HEK293 (cell line): ENCODE data around the gene BTC.

Source experiments
- CTCF ChIA-PET: fragments of 350-600 bp; formaldehyde crosslinking; extraction: SDS; loops from one replicate; lab custom pipeline; 2021; ENCODE audit warnings: antibody characterized with exemption; lab: Yijun Ruan, JAX
- POLR2A ChIA-PET: fragments of 300-600 bp; formaldehyde crosslinking; extraction: SDS; loops from one replicate; lab custom pipeline; 2020; ENCODE audit warnings: antibody characterized with exemption, inconsistent platforms; lab: Yijun Ruan, JAX
- H3K27ac ChIP-seq: fragments of 200-500 bp; sonication (Bioruptor generic); 2 replicates; pipeline ENCODE4 v1.5.1; 2014; ENCODE audit warnings: low read depth, low read length, control low read depth, inconsistent platforms; ENCODE audit errors: extremely low read depth
- H3K36me3 ChIP-seq, 2 experiments: fragments of 200-500 bp in 1 of 2; sonication (Bioruptor generic) in 1 of 2; 1 replicate in 1 of 2; 2 replicates in 1 of 2; pipeline ENCODE4 v1.5.1; 2014 to 2017; ENCODE audit warnings: inconsistent platforms in 2 of 2, low read length in 2 of 2; ENCODE audit not compliant: control insufficient read depth in 2 of 2, insufficient read depth in 1 of 2
- H3K4me1 ChIP-seq: fragments of 200-500 bp; sonication (Bioruptor generic); 2 replicates; pipeline ENCODE4 v1.5.1; 2014; ENCODE audit warnings: mild to moderate bottlenecking, low read length, inconsistent platforms; ENCODE audit not compliant: control insufficient read depth, insufficient read depth
- H3K4me3 ChIP-seq: 2 replicates; pipeline ENCODE4 v1.5.1; 2011; ENCODE audit warnings: low read depth, mild to moderate bottlenecking, control low read depth, low read length, moderate library complexity
- H3K9me3 ChIP-seq: fragments of 200-500 bp; sonication (Bioruptor generic); 2 replicates; pipeline ENCODE4 v1.5.1; 2014; ENCODE audit warnings: low read depth, low read length, inconsistent platforms; ENCODE audit not compliant: control insufficient read depth, insufficient read depth
- FEZF1 ChIP-seq: fragments of 450-650 bp; formaldehyde crosslinking; IDR thresholded peaks from 2 replicates; pipeline ENCODE4 v1.5.1; 2016; ENCODE audit warnings: missing biosample characterization, missing genetic modification characterization
- GLI4 ChIP-seq: fragments of 450-650 bp; formaldehyde crosslinking; IDR thresholded peaks from 2 replicates; pipeline ENCODE4 v1.5.1; 2016; ENCODE audit warnings: missing biosample characterization, missing genetic modification characterization
- KLF16 ChIP-seq: fragments of 450-650 bp; formaldehyde crosslinking; IDR thresholded peaks from 2 replicates; pipeline ENCODE4 v1.5.1; 2017; ENCODE audit warnings: missing biosample characterization, missing genetic modification characterization
- KLF8 ChIP-seq: fragments of 450-650 bp; formaldehyde crosslinking; IDR thresholded peaks from 2 replicates; pipeline ENCODE4 v1.5.1; 2016; ENCODE audit warnings: missing biosample characterization, missing genetic modification characterization
- SETDB1 ChIP-seq: IDR thresholded peaks from one replicate; pipeline ENCODE4 v1.6.1; 2017; ENCODE audit warnings: mild to moderate bottlenecking, low read length, moderate library complexity, mixed read lengths; ENCODE audit not compliant: insufficient read length
- YY2 ChIP-seq: fragments of 450-650 bp; formaldehyde crosslinking; IDR thresholded peaks from 2 replicates; pipeline ENCODE4 v1.5.1; 2016; ENCODE audit warnings: missing biosample characterization, missing genetic modification characterization
- ZBTB44 ChIP-seq: fragments of 450-650 bp; IDR thresholded peaks from 2 replicates; pipeline ENCODE4 v1.5.1; 2018; ENCODE audit warnings: missing biosample characterization, mild to moderate bottlenecking, missing genetic modification characterization
- ZFP37 ChIP-seq: fragments of 450-650 bp; formaldehyde crosslinking; IDR thresholded peaks from 2 replicates; pipeline ENCODE4 v1.5.1; 2016; ENCODE audit warnings: missing biosample characterization, missing genetic modification characterization
- ZNF10 ChIP-seq: fragments of 450-650 bp; formaldehyde crosslinking; IDR thresholded peaks from 2 replicates; pipeline ENCODE4 v1.5.1; 2017; ENCODE audit warnings: missing biosample characterization, missing genetic modification characterization
- ZNF114 ChIP-seq: fragments of 450-650 bp; formaldehyde crosslinking; IDR thresholded peaks from 2 replicates; pipeline ENCODE4 v1.5.0; 2017; ENCODE audit warnings: missing biosample characterization, missing genetic modification characterization
- ZNF292 ChIP-seq: fragments of 450-650 bp; formaldehyde crosslinking; IDR thresholded peaks from 2 replicates; pipeline ENCODE4 v1.5.1; 2016; ENCODE audit warnings: low read depth, missing biosample characterization, missing genetic modification characterization, borderline replicate concordance
- ZNF302 ChIP-seq: fragments of 450-650 bp; formaldehyde crosslinking; IDR thresholded peaks from 2 replicates; pipeline ENCODE4 v1.5.1; 2016; ENCODE audit warnings: missing biosample characterization, missing genetic modification characterization, low read depth
- ZNF335 ChIP-seq: fragments of 450-650 bp; formaldehyde crosslinking; conservative IDR thresholded peaks from 2 replicates; pipeline ENCODE4 v1.5.1; 2016; ENCODE audit warnings: missing biosample characterization, missing genetic modification characterization
- ZNF558 ChIP-seq: fragments of 450-650 bp; formaldehyde crosslinking; IDR thresholded peaks from 2 replicates; pipeline ENCODE4 v1.5.1; 2016; ENCODE audit warnings: missing biosample characterization, missing genetic modification characterization
- ZNF654 ChIP-seq: fragments of 450-650 bp; formaldehyde crosslinking; IDR thresholded peaks from 2 replicates; pipeline ENCODE4 v1.5.1; 2016; ENCODE audit warnings: low read depth, missing biosample characterization, missing genetic modification characterization
- ZNF692 ChIP-seq: fragments of 450-650 bp; formaldehyde crosslinking; IDR thresholded peaks from 2 replicates; pipeline ENCODE4 v1.5.1; 2016; ENCODE audit warnings: missing biosample characterization, missing genetic modification characterization
- ZNF707 ChIP-seq: fragments of 450-650 bp; formaldehyde crosslinking; IDR thresholded peaks from 2 replicates; pipeline ENCODE4 v1.5.1; 2016; ENCODE audit warnings: missing biosample characterization, missing genetic modification characterization
- ZSCAN18 ChIP-seq: fragments of 450-650 bp; formaldehyde crosslinking; IDR thresholded peaks from 2 replicates; pipeline ENCODE4 v1.5.1; 2016; ENCODE audit warnings: missing biosample characterization, missing genetic modification characterization
- TF ChIP-seq, protein P1 (sequence below): fragments of 450-650 bp; formaldehyde crosslinking; IDR thresholded peaks from 2 replicates; pipeline ENCODE4 v1.5.1; 2016; ENCODE audit warnings: missing biosample characterization, missing genetic modification characterization, low read depth
- TF ChIP-seq, protein P2 (sequence below): fragments of 450-650 bp; formaldehyde crosslinking; IDR thresholded peaks from 2 replicates; pipeline ENCODE4 v1.5.1; 2016; ENCODE audit warnings: missing biosample characterization, missing genetic modification characterization

BTC gene

DNA sequence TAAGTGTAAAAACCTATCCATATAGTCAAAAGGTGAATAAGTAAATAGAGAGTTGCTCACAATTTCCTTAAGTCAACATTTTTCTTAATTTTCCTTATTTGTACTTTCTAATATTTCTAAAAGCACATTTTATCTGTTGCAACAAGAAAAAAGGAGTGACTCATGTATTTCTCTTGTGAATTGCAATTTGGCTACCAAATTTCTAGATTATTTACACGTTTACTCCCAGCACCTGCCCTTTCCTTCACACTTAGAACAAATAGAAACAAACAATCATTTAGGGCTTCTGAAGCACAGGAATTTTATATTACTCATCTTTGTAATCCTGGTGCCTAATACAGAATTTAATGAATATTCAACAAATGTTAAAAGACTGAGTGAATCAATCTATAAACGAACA, 22.2 kb downstream of the BTC start:
- 0 out of 2 replicates have a peak, but pooled peaks cover 3% of the 10 kb centered on the region for H3K4me1 ChIP-seq
- POLR2A ChIA-PET, result no interaction called here
- H3K4me3 ChIP-seq, result no peak overlapping the region
- H3K9me3 ChIP-seq, result no peaks in the 10 kb centered on the region
- no peak overlapping the region for H3K27ac ChIP-seq
- TF ChIP-seq ZSCAN18 (tag by site-specific recombination), result no peak
- no peak for TF ChIP-seq ZNF692
- no peak for TF ChIP-seq GLI4 (tag by site-specific recombination)
- no peak for TF ChIP-seq FEZF1
- no peak for TF ChIP-seq YY2 (tag by site-specific recombination)
- no peak for TF ChIP-seq ZNF335 (tag by site-specific recombination)
- no peak for TF ChIP-seq ZNF558 (tag by site-specific recombination)
- TF ChIP-seq ZNF302, result no peak
- no peak for TF ChIP-seq ZFP37
- TF ChIP-seq, protein P1, sequence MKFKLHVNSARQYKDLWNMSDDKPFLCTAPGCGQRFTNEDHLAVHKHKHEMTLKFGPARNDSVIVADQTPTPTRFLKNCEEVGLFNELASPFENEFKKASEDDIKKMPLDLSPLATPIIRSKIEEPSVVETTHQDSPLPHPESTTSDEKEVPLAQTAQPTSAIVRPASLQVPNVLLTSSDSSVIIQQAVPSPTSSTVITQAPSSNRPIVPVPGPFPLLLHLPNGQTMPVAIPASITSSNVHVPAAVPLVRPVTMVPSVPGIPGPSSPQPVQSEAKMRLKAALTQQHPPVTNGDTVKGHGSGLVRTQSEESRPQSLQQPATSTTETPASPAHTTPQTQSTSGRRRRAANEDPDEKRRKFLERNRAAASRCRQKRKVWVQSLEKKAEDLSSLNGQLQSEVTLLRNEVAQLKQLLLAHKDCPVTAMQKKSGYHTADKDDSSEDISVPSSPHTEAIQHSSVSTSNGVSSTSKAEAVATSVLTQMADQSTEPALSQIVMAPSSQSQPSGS (tag by site-specific recombination), result no peak
- no peak for TF ChIP-seq ZNF707 (tag by site-specific recombination)
- TF ChIP-seq, protein P2, sequence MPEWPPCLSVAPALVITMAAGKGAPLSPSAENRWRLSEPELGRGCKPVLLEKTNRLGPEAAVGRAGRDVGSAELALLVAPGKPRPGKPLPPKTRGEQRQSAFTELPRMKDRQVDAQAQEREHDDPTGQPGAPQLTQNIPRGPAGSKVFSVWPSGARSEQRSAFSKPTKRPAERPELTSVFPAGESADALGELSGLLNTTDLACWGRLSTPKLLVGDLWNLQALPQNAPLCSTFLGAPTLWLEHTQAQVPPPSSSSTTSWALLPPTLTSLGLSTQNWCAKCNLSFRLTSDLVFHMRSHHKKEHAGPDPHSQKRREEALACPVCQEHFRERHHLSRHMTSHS (tag by site-specific recombination), result no peak
- no peak for TF ChIP-seq ZNF114 (tag by site-specific recombination)
- no peak for TF ChIP-seq ZNF292 (tag by site-specific recombination)
- TF ChIP-seq ZNF10 (tag by site-specific recombination), result no peak
- no peak for TF ChIP-seq KLF16 (tag by site-specific recombination)
- TF ChIP-seq ZBTB44 (tag by site-specific recombination), result no peak
- TF ChIP-seq SETDB1, result no peak
- no peaks in the 10 kb centered on the region for H3K36me3 ChIP-seq
- CTCF ChIA-PET, result no interaction called here

GRCh38 chr4:74770226-74770910, 24.0 kb downstream of the BTC start:
- no peak overlapping the region for H3K27ac ChIP-seq
- TF ChIP-seq ZNF654 (tag by site-specific recombination), result no peak
- no peak for TF ChIP-seq KLF8 (tag by site-specific recombination)
- no peak overlapping the region for H3K4me3 ChIP-seq
- 0 out of 2 replicates have a peak, but pooled peaks cover 3% of the 10 kb centered on the region for H3K4me1 ChIP-seq
- no peaks in the 10 kb centered on the region for H3K9me3 ChIP-seq
- ChIA-PET CTCF (interaction anchor here (0.6 kb wide), 1 partner anchor 43 kb away, joined by 3 read pairs; no protein-coding TSS in a partner anchor), POLR2A (no interaction called here)
- no peaks in the 10 kb centered on the region for H3K36me3 ChIP-seq
